GM21717 (cell line): ENCODE results near the gene ZBTB20.
A peak's percentile ranks its signal among the peaks of the same experiment; 100 is the strongest.

Experiments used
- ATAC-seq: cut with Tn5 transposase; IDR thresholded peaks from one replicate; pipeline ENCODE4 v1.9.1; 2021; ENCODE audit warnings: mild to moderate bottlenecking, moderate library complexity; ENCODE audit not compliant: unreplicated experiment

Gene ZBTB20

GRCh38 chr3:114941626-114942309, 205.3 kb downstream of the ZBTB20 start:
- ATAC-seq, result no peak

GRCh38 chr3:114939920-114940319, 207.2 kb downstream of the ZBTB20 start:
- no peak for ATAC-seq

- ATAC-seq, result no peak
Measured at GRCh38 chr3:114933407-114933806, 213.7 kb downstream of the ZBTB20 start.

- ATAC-seq, result no peak
Measured at GRCh38 chr3:114929971-114930732, 216.9 kb downstream of the ZBTB20 start.

- no peak for ATAC-seq
Measured at GRCh38 chr3:114928989-114929640, 218.0 kb downstream of the ZBTB20 start.

GRCh38 chr3:114904633-114905032, 242.5 kb downstream of the ZBTB20 start:
- ATAC-seq, result no peak

- ATAC-seq, result no peak
Measured at GRCh38 chr3:114903213-114903612, 243.9 kb downstream of the ZBTB20 start.

GRCh38 chr3:114902691-114903101, 244.4 kb downstream of the ZBTB20 start:
- no peak for ATAC-seq

GRCh38 chr3:114900908-114901307, 246.2 kb downstream of the ZBTB20 start:
- no peak for ATAC-seq

- ATAC-seq, result no peak
Measured at GRCh38 chr3:114899186-114899931, 247.7 kb downstream of the ZBTB20 start.

GRCh38 chr3:114896978-114897377, 250.1 kb downstream of the ZBTB20 start:
- no peak for ATAC-seq

- ATAC-seq, result no peak
Measured at GRCh38 chr3:114893361-114893760, 253.7 kb downstream of the ZBTB20 start.

- no peak for ATAC-seq
Measured at GRCh38 chr3:114892880-114893279, 254.2 kb downstream of the ZBTB20 start.

GRCh38 chr3:114892131-114892879, 254.8 kb downstream of the ZBTB20 start:
- no peak for ATAC-seq

- ATAC-seq, result no peak
Measured at GRCh38 chr3:114887806-114888205, 259.3 kb downstream of the ZBTB20 start.

- ATAC-seq, result no peak
Measured at GRCh38 chr3:114886905-114887304, 260.2 kb downstream of the ZBTB20 start.

GRCh38 chr3:114884213-114884923, 262.7 kb downstream of the ZBTB20 start:
- no peak for ATAC-seq

- no peak for ATAC-seq
Measured at GRCh38 chr3:114880078-114880477, 267.0 kb downstream of the ZBTB20 start.

GRCh38 chr3:114879059-114880031, 267.7 kb downstream of the ZBTB20 start:
- peak; percentile 65 for ATAC-seq
